ENCODE data around the gene CYP46A1.

CYP46A1 gene

DNA sequence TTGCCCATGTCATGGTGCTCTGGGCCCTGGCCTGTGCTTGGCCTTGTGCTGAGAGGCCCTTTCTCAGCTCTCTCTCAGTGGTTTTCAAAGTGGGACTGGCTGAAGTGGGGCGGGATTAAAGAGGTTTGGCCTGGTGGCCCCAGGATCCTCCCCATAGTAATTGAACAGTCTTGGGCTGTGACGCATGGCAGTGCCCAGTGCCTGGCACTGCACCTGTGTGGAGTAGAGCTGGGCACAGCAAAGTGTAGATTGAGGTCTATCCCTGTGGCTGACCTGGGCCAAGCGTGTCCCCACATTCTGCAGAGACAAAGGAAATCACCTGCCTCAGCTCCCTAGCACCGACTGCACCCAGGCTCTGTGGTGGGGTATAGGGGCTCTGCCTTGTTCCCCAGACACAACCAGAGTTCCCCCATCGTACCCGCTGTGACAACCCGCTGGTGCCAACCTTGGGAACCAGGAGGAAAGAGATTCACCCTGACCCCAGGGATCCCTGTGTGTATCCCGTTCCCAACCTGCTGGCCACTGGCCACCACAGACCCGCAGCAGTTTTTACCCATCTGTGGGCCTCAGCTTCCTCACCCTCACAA is 9.9 kb upstream of the CYP46A1 start:
- TF ChIP-seq, protein P1, sequence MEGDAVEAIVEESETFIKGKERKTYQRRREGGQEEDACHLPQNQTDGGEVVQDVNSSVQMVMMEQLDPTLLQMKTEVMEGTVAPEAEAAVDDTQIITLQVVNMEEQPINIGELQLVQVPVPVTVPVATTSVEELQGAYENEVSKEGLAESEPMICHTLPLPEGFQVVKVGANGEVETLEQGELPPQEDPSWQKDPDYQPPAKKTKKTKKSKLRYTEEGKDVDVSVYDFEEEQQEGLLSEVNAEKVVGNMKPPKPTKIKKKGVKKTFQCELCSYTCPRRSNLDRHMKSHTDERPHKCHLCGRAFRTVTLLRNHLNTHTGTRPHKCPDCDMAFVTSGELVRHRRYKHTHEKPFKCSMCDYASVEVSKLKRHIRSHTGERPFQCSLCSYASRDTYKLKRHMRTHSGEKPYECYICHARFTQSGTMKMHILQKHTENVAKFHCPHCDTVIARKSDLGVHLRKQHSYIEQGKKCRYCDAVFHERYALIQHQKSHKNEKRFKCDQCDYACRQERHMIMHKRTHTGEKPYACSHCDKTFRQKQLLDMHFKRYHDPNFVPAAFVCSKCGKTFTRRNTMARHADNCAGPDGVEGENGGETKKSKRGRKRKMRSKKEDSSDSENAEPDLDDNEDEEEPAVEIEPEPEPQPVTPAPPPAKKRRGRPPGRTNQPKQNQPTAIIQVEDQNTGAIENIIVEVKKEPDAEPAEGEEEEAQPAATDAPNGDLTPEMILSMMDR (IDR thresholded peaks at IDR 0.05; ENCODE audit: borderline replicate concordance, insufficient read depth, low read depth, low read length), result no peak

DNA sequence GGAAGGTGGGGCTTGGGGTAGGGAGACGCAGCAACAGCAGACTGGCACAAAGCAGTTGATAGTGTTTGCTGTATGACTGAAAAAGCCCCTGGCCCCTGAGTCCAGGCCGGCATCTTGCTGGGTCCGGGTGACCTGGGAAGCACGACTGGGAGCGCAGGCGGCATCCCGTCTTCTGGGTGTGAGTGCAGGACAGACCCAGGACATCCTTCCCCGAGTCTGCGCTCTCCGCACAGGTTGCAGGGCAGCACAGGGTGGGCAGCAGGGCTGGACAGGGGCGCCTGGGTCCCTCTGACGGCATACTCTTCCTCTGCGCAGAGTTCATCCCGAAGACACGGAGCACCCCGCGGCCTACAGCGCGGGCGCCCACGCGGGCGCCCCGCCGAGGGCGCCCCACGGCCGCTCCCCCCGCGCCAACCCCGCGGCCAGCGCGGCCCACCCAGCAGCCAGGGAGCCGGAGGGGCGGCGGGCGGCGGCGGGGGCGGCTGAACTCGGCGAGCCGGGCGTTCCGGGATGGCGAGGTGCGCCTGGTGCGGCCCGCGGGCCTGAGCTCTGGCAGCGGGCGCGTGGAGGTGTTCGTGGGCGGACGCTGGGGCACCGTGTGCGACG is 9.2 kb upstream of the CYP46A1 start:
- TF ChIP-seq, protein P1 (IDR thresholded peaks at IDR 0.05; ENCODE audit: borderline replicate concordance, insufficient read depth, low read depth, low read length), result no peak
- H3K4me3 ChIP-seq (ENCODE audit: low read depth, low read length), result no peak overlapping the region

More for the DNA sequence above, 9.9 kb upstream of the CYP46A1 start:
- H3K4me3 ChIP-seq (ENCODE audit: low read depth, low read length), result no peak overlapping the region

DNA sequence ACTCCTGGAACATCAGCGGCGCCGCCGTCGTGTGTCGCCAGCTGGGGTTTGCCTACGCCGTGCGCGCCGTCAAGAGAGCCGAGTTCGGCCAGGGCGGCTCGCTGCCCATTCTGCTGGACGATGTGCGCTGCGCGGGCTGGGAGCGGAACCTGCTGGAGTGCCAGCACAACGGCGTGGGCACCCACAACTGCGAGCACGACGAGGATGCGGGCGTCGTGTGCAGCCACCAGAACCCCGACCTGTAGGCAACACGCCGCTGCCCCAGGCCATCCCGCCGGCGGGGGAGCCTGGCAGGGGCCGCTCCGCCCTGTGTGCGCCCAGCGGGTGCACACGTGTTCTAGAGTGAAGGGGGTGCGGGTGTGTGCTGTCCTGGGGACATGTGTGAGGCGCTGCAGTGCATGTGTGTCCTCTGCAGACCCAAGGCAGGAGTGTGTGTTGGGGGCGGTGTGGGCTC is 8.7 kb upstream of the CYP46A1 start:
- H3K4me3 ChIP-seq (ENCODE audit: low read depth, low read length), result no peak overlapping the region
- TF ChIP-seq, protein P1 (IDR thresholded peaks at IDR 0.05; ENCODE audit: borderline replicate concordance, insufficient read depth, low read depth, low read length), result no peak

DNA sequence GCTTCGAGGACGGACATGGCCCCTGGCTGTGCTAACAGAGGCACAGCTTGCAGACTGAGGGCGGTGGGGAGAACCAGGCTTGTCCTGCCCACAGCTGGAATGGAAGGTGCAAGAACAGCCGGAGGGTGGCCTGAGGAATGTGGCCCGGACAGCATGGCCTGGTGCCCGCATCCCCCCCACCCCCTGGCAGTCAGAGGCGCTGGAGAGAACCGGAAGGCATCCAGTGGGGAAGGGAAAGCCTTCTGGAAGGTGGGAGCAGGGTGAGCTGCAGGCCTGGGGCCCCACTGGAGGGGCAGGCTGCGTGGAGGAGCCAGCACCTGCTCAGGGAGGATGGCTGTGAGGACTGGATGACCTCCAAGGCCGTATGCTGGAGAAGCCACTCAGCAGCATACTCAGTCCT is 8.1 kb upstream of the CYP46A1 start:
- TF ChIP-seq, protein P1 (IDR thresholded peaks at IDR 0.05; ENCODE audit: borderline replicate concordance, insufficient read depth, low read depth, low read length), result no peak

DNA sequence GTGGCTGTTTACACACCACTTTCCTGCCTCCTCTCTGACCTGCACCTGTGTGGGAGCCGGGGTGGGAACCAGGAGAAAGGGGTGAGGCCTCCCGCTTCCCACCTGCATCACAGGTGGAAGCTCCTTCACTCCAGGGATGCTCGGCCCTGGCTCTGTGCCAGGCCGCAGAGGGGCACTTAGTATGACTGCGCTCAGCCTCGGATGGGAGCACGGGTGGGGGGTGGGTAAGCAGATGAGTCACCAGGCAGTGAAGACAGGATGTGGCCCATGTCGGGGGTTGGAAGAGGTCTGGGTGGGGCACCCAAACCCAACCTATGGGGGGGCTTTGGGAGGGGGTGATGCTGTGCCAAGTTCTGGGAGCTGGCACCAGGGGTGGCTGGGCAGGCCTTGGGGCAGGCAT is 7.4 kb upstream of the CYP46A1 start:
- H3K4me3 ChIP-seq (ENCODE audit: low read depth, low read length), result no peak overlapping the region
- TF ChIP-seq, protein P1 (IDR thresholded peaks at IDR 0.05; ENCODE audit: borderline replicate concordance, insufficient read depth, low read depth, low read length), result no peak

More for the DNA sequence above, 8.1 kb upstream of the CYP46A1 start:
- no peak overlapping the region for H3K4me3 ChIP-seq (ENCODE audit: low read depth, low read length)

DNA sequence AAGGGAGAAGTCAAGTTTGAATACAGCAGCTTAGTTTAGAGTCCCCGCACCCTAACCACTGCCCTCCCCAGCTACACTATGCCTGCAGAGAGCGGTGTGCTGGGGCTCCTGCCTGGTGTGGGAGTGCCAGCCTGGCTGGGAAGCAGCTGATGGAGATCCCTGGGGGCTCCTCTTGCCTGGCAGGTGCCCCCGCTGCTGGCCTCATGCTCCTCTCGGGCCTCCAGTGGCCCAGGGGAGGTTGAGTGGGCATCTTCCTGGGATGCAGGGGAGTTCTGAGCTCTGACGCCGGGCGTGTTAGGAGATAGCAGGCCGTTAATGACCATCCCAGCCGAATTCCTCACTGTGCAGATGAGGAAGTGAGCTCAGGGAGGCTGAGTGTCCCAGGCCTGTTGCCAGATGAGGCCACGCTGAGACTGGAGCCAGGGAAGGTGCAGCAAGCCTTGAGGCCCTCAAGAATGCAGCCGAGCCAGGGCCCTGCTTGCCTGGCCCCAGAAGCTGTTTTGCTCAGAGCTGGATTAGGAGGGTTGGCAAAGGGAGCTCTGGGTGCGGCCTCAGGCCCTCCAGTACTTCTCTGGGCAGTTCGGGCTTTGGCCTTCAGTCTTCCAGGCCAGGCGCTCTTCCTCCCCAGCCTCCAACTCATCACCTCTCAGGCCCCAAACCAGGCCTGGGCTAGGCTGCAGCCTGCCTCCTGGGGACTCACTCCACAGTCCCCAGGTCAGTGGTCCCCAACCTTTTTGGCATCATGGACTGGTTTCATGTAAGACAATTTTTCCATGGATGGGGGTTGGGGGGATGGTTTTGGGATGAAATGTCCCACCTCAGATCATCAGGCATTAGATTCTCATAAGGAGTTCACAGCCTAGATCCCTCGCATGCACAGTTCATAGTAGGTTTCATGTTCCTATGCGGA is 6.6 kb upstream of the CYP46A1 start:
- TF ChIP-seq, protein P1 (IDR thresholded peaks at IDR 0.05; ENCODE audit: borderline replicate concordance, insufficient read depth, low read depth, low read length), result no peak
- no peak overlapping the region for H3K4me3 ChIP-seq (ENCODE audit: low read depth, low read length)

All from GM12875 (cell line).